HepG2 (cell line): Measurements from ENCODE around the gene COX6A2. TPM values are rescaled to one million over a fixed set of nuclear protein-coding genes. Genes with fewer than 3 reads are reported as not detected.

Experiments
- CBX1 ChIP-seq: IDR thresholded peaks from one replicate; pipeline ENCODE4 v1.6.1; 2016; ENCODE audit warnings: antibody characterized with exemption, low read depth
- CCDC6 ChIP-seq: sonication (generic); formaldehyde crosslinking; IDR thresholded peaks from 2 replicates; pipeline ENCODE4 v1.8.1; 2022; ENCODE audit warnings: mild to moderate bottlenecking, missing genetic modification reagents, moderate library complexity
- CREM ChIP-seq, 2 experiments: sonication (generic) in 1 of 2; formaldehyde crosslinking in 1 of 2; IDR thresholded peaks; 2 replicates each; pipeline versions ENCODE4 v1.4.0 to v1.6.1; 2016 to 2020; ENCODE audit warnings: antibody characterized with exemption in 1 of 2, mild to moderate bottlenecking in 1 of 2, missing genetic modification reagents in 1 of 2
- ERF ChIP-seq: IDR thresholded peaks from 2 replicates; pipeline ENCODE4 v1.6.1; 2018; ENCODE audit warnings: missing biosample characterization, missing genetic modification reagents
- FOXA3 ChIP-seq: IDR thresholded peaks from 2 replicates; pipeline ENCODE4 v1.6.1; 2016; ENCODE audit warnings: missing genetic modification reagents, missing compliant biosample characterization
- NFE2L1 ChIP-seq: sonication (generic); formaldehyde crosslinking; IDR thresholded peaks from 2 replicates; pipeline ENCODE4 v1.4.0; 2020; ENCODE audit warnings: missing genetic modification reagents, mild to moderate bottlenecking, borderline replicate concordance
- RXRA ChIP-seq: sonication (generic); formaldehyde crosslinking; IDR thresholded peaks from 2 replicates; pipeline ENCODE4 v1.5.1; 2020; ENCODE audit warnings: missing genetic modification reagents
- SMARCE1 ChIP-seq: fragments of 450-650 bp; IDR thresholded peaks from 2 replicates; pipeline ENCODE4 v1.6.1; 2017; ENCODE audit warnings: borderline replicate concordance
- SUZ12 ChIP-seq: fragments of 150-350 bp; IDR thresholded peaks from 2 replicates; pipeline ENCODE4 v1.6.1; 2014; ENCODE audit warnings: low read depth, low read length
- TCF7 ChIP-seq: sonication (generic); IDR thresholded peaks from 2 replicates; pipeline ENCODE4 v1.6.1; 2016; ENCODE audit warnings: antibody characterized with exemption, low read depth
- YY1 ChIP-seq: IDR thresholded peaks from 2 replicates; pipeline ENCODE4 v1.6.1; 2011; ENCODE audit warnings: low read length, low read depth, moderate library complexity, mild to moderate bottlenecking; ENCODE audit not compliant: insufficient read depth, insufficient replicate concordance
- ZBTB21 ChIP-seq: sonication (generic); formaldehyde crosslinking; IDR thresholded peaks from 2 replicates; pipeline ENCODE4 v1.4.0; 2020; ENCODE audit warnings: missing genetic modification reagents
- ZNF589 ChIP-seq: sonication (generic); formaldehyde crosslinking; conservative IDR thresholded peaks from 2 replicates; pipeline ENCODE4 v1.8.0; 2022; ENCODE audit warnings: mild to moderate bottlenecking, moderate library complexity, missing genetic modification reagents
- ZNF678 ChIP-seq: sonication (generic); formaldehyde crosslinking; IDR thresholded peaks from 2 replicates; pipeline ENCODE4 v1.4.0; 2020; ENCODE audit warnings: mild to moderate bottlenecking, missing genetic modification reagents
- ZSCAN31 ChIP-seq: sonication (generic); formaldehyde crosslinking; IDR thresholded peaks from 2 replicates; pipeline ENCODE4 v1.5.0; 2020; ENCODE audit warnings: low read depth, mild to moderate bottlenecking, missing genetic modification reagents
- polyA plus RNA-seq, 8 experiments: library from polyadenylated mRNA; depleted of rRNA in 3 of 8; stranded (reverse) in 7 of 8; unstranded in 1 of 8; fragments of >200 nt; fragmentation: Illumina TruSeq in 4 of 8; extraction: Trizol in 4 of 8; gene quantifications; 2 replicates each; pipeline versions ENCODE4 v1.2.1 to v1.2.3, GENCODE V29; 2011 to 2016; ENCODE audit warnings: low read depth in 4 of 8, missing spikeins in 1 of 8, mixed read lengths in 1 of 8; ENCODE audit not compliant: insufficient read depth in 1 of 8
- total RNA-seq, 5 experiments: library from RNA; depleted of rRNA; stranded (reverse); fragments of >200 nt; fragmentation: Illumina TruSeq; extraction: Trizol; gene quantifications; 2 replicates each; pipeline ENCODE4 v1.2.3, GENCODE V29; 2016; ENCODE audit warnings: low read depth in 1 of 5
- TF ChIP-seq, protein P1 (sequence below): sonication (generic); formaldehyde crosslinking; IDR thresholded peaks from 2 replicates; pipeline ENCODE4 v1.5.0; 2020; ENCODE audit warnings: mild to moderate bottlenecking, missing genetic modification reagents, borderline replicate concordance
- TF ChIP-seq, protein P2 (sequence below): sonication (generic); formaldehyde crosslinking; IDR thresholded peaks from 2 replicates; pipeline ENCODE4 v1.5.0; 2020; ENCODE audit warnings: missing genetic modification reagents
- TF ChIP-seq, protein P3 (sequence below): sonication (generic); formaldehyde crosslinking; IDR thresholded peaks from 2 replicates; pipeline ENCODE4 v1.8.0; 2022; ENCODE audit warnings: mild to moderate bottlenecking, missing genetic modification reagents, borderline replicate concordance

The COX6A2 gene
- total and polyA plus RNA-seq, 2 of the 13 experiments (the other 11 are each of a cell fraction or from before 2014, with no cell fraction given) = not detected

DNA sequence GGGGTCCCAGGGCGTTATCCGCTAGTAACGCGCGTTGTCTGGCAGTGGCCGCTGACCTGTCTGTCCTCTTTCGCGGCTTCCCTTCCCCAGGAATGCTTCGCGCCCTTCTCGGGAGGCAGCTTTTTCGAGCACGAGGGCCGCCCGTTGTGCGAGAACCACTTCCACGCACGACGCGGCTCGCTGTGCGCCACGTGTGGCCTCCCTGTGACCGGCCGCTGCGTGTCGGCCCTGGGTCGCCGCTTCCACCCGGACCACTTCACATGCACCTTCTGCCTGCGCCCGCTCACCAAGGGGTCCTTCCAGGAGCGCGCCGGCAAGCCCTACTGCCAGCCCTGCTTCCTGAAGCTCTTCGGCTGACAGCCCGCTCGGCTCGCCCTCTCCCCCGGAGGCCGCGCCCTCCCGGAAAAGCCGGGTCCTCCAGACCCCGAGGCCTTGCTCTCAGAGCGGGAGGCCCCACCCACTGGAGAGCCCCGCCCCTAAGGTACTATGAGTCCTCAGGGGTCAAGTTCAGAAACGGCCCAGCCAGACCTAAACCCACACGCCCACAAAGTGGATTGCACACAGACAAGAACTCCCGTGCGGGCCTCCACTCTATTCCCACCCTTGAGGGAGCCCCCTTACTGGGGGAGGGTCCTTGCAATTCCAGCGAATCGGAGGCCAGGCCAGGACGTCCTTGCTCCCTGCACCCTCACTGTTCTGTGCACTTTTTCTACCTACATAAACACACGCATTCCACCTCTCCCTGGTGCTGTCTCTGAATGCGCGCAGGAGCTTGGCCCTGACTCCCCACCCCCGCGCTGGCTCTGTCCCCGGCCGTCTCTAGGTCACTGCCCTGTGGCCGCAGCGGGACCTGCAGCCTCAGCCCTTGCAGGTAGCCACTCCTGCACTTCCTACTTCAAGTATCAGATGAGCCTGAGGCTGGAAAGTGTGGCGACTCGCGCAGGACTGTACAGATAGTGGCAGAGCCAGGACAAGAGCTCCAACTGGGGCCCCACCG lies 49.4 kb upstream of the COX6A2 start (continued):
- TF ChIP-seq, protein P1, sequence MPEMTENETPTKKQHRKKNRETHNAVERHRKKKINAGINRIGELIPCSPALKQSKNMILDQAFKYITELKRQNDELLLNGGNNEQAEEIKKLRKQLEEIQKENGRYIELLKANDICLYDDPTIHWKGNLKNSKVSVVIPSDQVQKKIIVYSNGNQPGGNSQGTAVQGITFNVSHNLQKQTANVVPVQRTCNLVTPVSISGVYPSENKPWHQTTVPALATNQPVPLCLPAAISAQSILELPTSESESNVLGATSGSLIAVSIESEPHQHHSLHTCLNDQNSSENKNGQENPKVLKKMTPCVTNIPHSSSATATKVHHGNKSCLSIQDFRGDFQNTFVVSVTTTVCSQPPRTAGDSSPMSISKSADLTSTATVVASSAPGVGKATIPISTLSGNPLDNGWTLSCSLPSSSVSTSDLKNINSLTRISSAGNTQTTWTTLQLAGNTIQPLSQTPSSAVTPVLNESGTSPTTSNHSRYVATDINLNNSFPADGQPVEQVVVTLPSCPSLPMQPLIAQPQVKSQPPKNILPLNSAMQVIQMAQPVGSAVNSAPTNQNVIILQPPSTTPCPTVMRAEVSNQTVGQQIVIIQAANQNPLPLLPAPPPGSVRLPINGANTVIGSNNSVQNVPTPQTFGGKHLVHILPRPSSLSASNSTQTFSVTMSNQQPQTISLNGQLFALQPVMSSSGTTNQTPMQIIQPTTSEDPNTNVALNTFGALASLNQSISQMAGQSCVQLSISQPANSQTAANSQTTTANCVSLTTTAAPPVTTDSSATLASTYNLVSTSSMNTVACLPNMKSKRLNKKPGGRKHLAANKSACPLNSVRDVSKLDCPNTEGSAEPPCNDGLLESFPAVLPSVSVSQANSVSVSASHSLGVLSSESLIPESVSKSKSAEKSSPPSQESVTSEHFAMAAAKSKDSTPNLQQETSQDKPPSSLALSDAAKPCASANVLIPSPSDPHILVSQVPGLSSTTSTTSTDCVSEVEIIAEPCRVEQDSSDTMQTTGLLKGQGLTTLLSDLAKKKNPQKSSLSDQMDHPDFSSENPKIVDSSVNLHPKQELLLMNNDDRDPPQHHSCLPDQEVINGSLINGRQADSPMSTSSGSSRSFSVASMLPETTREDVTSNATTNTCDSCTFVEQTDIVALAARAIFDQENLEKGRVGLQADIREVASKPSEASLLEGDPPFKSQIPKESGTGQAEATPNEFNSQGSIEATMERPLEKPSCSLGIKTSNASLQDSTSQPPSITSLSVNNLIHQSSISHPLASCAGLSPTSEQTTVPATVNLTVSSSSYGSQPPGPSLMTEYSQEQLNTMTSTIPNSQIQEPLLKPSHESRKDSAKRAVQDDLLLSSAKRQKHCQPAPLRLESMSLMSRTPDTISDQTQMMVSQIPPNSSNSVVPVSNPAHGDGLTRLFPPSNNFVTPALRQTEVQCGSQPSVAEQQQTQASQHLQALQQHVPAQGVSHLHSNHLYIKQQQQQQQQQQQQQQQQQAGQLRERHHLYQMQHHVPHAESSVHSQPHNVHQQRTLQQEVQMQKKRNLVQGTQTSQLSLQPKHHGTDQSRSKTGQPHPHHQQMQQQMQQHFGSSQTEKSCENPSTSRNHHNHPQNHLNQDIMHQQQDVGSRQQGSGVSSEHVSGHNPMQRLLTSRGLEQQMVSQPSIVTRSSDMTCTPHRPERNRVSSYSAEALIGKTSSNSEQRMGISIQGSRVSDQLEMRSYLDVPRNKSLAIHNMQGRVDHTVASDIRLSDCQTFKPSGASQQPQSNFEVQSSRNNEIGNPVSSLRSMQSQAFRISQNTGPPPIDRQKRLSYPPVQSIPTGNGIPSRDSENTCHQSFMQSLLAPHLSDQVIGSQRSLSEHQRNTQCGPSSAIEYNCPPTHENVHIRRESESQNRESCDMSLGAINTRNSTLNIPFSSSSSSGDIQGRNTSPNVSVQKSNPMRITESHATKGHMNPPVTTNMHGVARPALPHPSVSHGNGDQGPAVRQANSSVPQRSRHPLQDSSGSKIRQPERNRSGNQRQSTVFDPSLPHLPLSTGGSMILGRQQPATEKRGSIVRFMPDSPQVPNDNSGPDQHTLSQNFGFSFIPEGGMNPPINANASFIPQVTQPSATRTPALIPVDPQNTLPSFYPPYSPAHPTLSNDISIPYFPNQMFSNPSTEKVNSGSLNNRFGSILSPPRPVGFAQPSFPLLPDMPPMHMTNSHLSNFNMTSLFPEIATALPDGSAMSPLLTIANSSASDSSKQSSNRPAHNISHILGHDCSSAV (CRISPR knock-in tag) = no peak; the same call in 1 of the 2 replicates
- TF ChIP-seq CREM (IDR thresholded peaks at IDR 0.05) = peak; percentile 60; the same call in 1 of the 2 replicates
- no peak for TF ChIP-seq CREM (CRISPR knock-in tag; IDR thresholded peaks at IDR 0.05)
- TF ChIP-seq ERF = peak; percentile 88
- peak; percentile 65; the same call in 1 of the 2 replicates for TF ChIP-seq NFE2L1 (CRISPR knock-in tag)
- TF ChIP-seq SMARCE1 = no peak
- TF ChIP-seq ZSCAN31 (CRISPR knock-in tag) = no peak
- no peak for TF ChIP-seq TCF7
- TF ChIP-seq, protein P2, sequence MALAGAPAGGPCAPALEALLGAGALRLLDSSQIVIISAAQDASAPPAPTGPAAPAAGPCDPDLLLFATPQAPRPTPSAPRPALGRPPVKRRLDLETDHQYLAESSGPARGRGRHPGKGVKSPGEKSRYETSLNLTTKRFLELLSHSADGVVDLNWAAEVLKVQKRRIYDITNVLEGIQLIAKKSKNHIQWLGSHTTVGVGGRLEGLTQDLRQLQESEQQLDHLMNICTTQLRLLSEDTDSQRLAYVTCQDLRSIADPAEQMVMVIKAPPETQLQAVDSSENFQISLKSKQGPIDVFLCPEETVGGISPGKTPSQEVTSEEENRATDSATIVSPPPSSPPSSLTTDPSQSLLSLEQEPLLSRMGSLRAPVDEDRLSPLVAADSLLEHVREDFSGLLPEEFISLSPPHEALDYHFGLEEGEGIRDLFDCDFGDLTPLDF (CRISPR knock-in tag) = peak; percentile 49; the same call in 1 of the 2 replicates
- TF ChIP-seq, protein P3, sequence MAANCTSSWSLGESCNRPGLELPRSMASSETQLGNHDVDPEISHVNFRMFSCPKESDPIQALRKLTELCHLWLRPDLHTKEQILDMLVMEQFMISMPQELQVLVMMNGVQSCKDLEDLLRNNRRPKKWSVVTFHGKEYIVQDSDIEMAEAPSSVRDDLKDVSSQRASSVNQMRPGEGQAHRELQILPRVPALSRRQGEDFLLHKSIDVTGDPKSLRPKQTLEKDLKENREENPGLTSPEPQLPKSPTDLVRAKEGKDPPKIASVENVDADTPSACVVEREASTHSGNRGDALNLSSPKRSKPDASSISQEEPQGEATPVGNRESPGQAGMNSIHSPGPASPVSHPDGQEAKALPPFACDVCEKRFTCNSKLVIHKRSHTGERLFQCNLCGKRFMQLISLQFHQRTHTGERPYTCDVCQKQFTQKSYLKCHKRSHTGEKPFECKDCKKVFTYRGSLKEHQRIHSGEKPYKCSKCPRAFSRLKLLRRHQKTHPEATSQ = no peak; the same call in 1 of the 2 replicates
- no peak for TF ChIP-seq CBX1
- TF ChIP-seq CCDC6 (CRISPR knock-in tag) = peak; percentile 40; the same call in 1 of the 2 replicates
- TF ChIP-seq SUZ12 = no peak
- TF ChIP-seq YY1 = peak; percentile 5
- TF ChIP-seq RXRA (CRISPR knock-in tag) = peak; percentile 95
- peak; percentile 52 for TF ChIP-seq FOXA3 (CRISPR knock-in tag)
- peak; percentile 90; the same call in 1 of the 2 replicates for TF ChIP-seq ZNF678 (CRISPR knock-in tag)
- TF ChIP-seq ZNF589 (CRISPR knock-in tag) = no peak
- no peak for TF ChIP-seq ZBTB21 (CRISPR knock-in tag)
